Cardiac muscle cell (in vitro differentiated cells and primary cell): ENCODE results near the gene SLC9A2. TPM values are rescaled to one million over a fixed set of nuclear protein-coding genes. Genes with fewer than 3 reads are reported as not detected.

ENCODE experiments used
- DNase-seq, 2 donors: peaks; one replicate each; pipeline versions ENCODE4 v3.0.0 to v3.0.0-alpha.2; 2010 to 2017; ENCODE audit warnings: low read depth in 1 of 2, low spot score in 1 of 2
- H3K27ac ChIP-seq: fragments of 200-600 bp; sonication (generic); 2 replicates; pipeline ENCODE4 v1.5.1; 2016
- H3K27me3 ChIP-seq: fragments of 200-600 bp; sonication (generic); 2 replicates; pipeline ENCODE4 v1.6.0; 2016; ENCODE audit warnings: control low read depth
- H3K36me3 ChIP-seq: fragments of 200-600 bp; sonication (generic); 2 replicates; pipeline ENCODE4 v1.5.1; 2016; ENCODE audit warnings: control low read depth
- H3K4me1 ChIP-seq: fragments of 200-600 bp; sonication (generic); 2 replicates; pipeline ENCODE4 v1.8.1; 2017; ENCODE audit warnings: low read depth, mild to moderate bottlenecking, mixed run types
- H3K4me3 ChIP-seq: fragments of 200-600 bp; sonication (generic); 2 replicates; pipeline ENCODE4 v1.5.1; 2016; ENCODE audit warnings: mild to moderate bottlenecking
- H3K9me3 ChIP-seq: fragments of 200-600 bp; sonication (generic); 2 replicates; pipeline ENCODE4 v1.5.1; 2017; ENCODE audit warnings: low read depth, mild to moderate bottlenecking, control low read depth
- polyA plus RNA-seq: library from polyadenylated mRNA; unstranded; fragments of >200 nt; fragmentation: Nextera tagmentation; extraction: Ambion mirVana; gene quantifications from 2 replicates; pipeline ENCODE4 v1.2.1, GENCODE V29; 2016
- total RNA-seq: library from RNA; depleted of rRNA; stranded (reverse); fragments of >200 nt; gene quantifications from 2 replicates; pipeline ENCODE4 v1.2.3, GENCODE V29; 2016
- TF ChIP-seq, protein P1 (sequence below): IDR thresholded peaks from 2 replicates; pipeline ENCODE4 v1.5.1; 2012; ENCODE audit warnings: low read depth, mild to moderate bottlenecking, low read length

SLC9A2 gene
- total and polyA plus RNA-seq, 2 experiments from 2014 or later: 0.18 TPM; not detected in 1

GRCh38 chr2:102634831-102635241, 15.5 kb downstream of the SLC9A2 start:
- TF ChIP-seq, protein P1, sequence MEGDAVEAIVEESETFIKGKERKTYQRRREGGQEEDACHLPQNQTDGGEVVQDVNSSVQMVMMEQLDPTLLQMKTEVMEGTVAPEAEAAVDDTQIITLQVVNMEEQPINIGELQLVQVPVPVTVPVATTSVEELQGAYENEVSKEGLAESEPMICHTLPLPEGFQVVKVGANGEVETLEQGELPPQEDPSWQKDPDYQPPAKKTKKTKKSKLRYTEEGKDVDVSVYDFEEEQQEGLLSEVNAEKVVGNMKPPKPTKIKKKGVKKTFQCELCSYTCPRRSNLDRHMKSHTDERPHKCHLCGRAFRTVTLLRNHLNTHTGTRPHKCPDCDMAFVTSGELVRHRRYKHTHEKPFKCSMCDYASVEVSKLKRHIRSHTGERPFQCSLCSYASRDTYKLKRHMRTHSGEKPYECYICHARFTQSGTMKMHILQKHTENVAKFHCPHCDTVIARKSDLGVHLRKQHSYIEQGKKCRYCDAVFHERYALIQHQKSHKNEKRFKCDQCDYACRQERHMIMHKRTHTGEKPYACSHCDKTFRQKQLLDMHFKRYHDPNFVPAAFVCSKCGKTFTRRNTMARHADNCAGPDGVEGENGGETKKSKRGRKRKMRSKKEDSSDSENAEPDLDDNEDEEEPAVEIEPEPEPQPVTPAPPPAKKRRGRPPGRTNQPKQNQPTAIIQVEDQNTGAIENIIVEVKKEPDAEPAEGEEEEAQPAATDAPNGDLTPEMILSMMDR: no peak
- Histone ChIP-seq H3K27ac (no peak overlapping the region), H3K4me1 (no peaks in the 10 kb centered on the region), H3K4me3 (no peak overlapping the region), H3K36me3 (no peaks in the 10 kb centered on the region), H3K9me3 (no peaks in the 10 kb centered on the region), H3K27me3 (peaks cover under 1% of the 10 kb centered on the region)
- DNase-seq: no peak

GRCh38 chr2:102635317-102635716, 16.0 kb downstream of the SLC9A2 start:
- Histone ChIP-seq H3K4me1 (no peaks in the 10 kb centered on the region), H3K9me3 (no peaks in the 10 kb centered on the region), H3K4me3 (no peak overlapping the region), H3K36me3 (no peaks in the 10 kb centered on the region), H3K27me3 (peaks cover 5% of the 10 kb centered on the region), H3K27ac (no peak overlapping the region)
- TF ChIP-seq, protein P1: no peak
- DNase-seq: no peak

GRCh38 chr2:102636283-102636907, 17.0 kb downstream of the SLC9A2 start:
- H3K4me1 ChIP-seq: no peaks in the 10 kb centered on the region
- no peaks in the 10 kb centered on the region for H3K36me3 ChIP-seq
- H3K27ac ChIP-seq: no peak overlapping the region
- no peaks in the 10 kb centered on the region for H3K9me3 ChIP-seq
- peak in 1 of 2 donors; percentile 13 for DNase-seq
- peaks cover 5% of the 10 kb centered on the region for H3K27me3 ChIP-seq
- TF ChIP-seq, protein P1: no peak
- no peak overlapping the region for H3K4me3 ChIP-seq

DNA sequence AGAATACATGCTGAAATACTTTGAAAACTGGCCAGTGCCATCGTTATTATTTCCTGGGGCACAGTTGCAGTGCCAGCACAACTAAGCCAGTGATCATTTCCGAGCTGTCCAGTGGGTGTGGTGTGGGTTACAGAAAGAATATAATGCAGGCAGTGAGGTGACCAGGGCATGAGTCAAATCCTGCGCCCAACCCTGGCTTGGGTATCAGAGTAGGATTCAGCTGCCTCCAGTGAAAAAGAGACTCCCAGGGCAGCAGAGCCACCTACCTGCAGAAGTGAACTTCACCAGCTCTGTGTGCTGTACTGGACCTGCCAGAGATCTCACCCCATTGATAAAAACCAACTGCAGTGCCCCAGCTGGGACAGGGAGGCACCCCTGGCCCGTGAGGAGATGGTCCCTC, 18.0 kb downstream of the SLC9A2 start:
- DNase-seq: no peak
- peaks cover 5% of the 10 kb centered on the region for H3K27me3 ChIP-seq
- H3K4me3 ChIP-seq: no peak overlapping the region
- no peak overlapping the region for H3K27ac ChIP-seq
- H3K9me3 ChIP-seq: no peaks in the 10 kb centered on the region
- H3K36me3 ChIP-seq: no peaks in the 10 kb centered on the region
- TF ChIP-seq, protein P1: no peak
- no peaks in the 10 kb centered on the region for H3K4me1 ChIP-seq

DNA sequence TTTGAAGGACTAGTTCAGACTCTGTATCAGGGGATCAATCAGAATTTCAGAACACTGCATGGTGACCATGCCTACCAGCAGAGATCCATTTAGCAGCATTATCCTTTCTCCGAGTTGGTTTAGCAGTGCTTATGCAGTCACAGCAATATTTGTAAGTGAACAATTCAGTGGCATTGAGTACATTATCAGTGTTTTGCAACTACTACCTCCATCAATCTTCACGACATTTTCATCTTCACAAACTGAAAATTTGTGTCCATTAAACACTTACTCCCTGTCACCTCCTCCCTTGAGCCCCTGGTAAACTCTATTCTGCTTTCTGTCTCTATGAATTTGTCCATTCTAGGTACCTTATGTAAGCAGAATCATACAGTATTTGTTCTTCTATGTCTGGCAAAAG, 20.1 kb downstream of the SLC9A2 start:
- H3K9me3 ChIP-seq: no peaks in the 10 kb centered on the region
- no peaks in the 10 kb centered on the region for H3K4me1 ChIP-seq
- H3K27ac ChIP-seq: no peak overlapping the region
- no peaks in the 10 kb centered on the region for H3K36me3 ChIP-seq
- H3K27me3 ChIP-seq: peaks cover 5% of the 10 kb centered on the region
- no peak overlapping the region for H3K4me3 ChIP-seq
- TF ChIP-seq, protein P1: no peak
- no peak for DNase-seq
